Keratinocyte (primary cell): Measurements from ENCODE around the gene SKP1. TPM values are rescaled to one million over a fixed set of nuclear protein-coding genes. Genes with fewer than 3 reads are reported as not detected.
"Not testable (repeated sequence)": the region's sequence is repeated elsewhere in the genome, so short reads cannot be mapped to it uniquely, and the experiment has no call there.

Experiments used
- DNase-seq: peaks from one replicate; pipeline ENCODE4 v3.0.0-alpha.2; 2011; ENCODE audit warnings: low read depth, missing footprints, low spot score
- FAIRE-seq: peaks from 2 replicates; lab custom pipeline; 2011; peaks lifted over from hg19 to GRCh38; lab: Jason Lieb, UNC
- H2AFZ ChIP-seq: 2 replicates; pipeline ENCODE4 v1.6.0; 2012; ENCODE audit warnings: low read length, control low read depth, inconsistent platforms; ENCODE audit not compliant: control insufficient read depth
- H3K27ac ChIP-seq: 2 replicates; pipeline ENCODE4 v1.5.1; 2011; ENCODE audit warnings: low read length; ENCODE audit not compliant: control insufficient read depth, insufficient read depth
- H3K27me3 ChIP-seq: 3 replicates; pipeline ENCODE4 v1.6.0; 2011; ENCODE audit warnings: low read length; ENCODE audit not compliant: control insufficient read depth, insufficient read depth; ENCODE audit errors: extremely low read depth
- H3K36me3 ChIP-seq, 2 experiments: 2 replicates in 1 of 2; 3 replicates in 1 of 2; pipeline ENCODE4 v1.5.1; 2011; ENCODE audit warnings: low read length in 2 of 2, mild to moderate bottlenecking in 1 of 2; ENCODE audit not compliant: control insufficient read depth in 2 of 2, insufficient read depth in 2 of 2; ENCODE audit errors: extremely low read depth in 1 of 2
- H3K4me1 ChIP-seq: 3 replicates; pipeline ENCODE4 v1.5.1; 2011; ENCODE audit warnings: low read length; ENCODE audit not compliant: control insufficient read depth, insufficient read depth; ENCODE audit errors: extremely low read depth
- H3K4me2 ChIP-seq: 3 replicates; pipeline ENCODE4 v1.6.0; 2011; ENCODE audit warnings: low read depth, low read length; ENCODE audit not compliant: control insufficient read depth, insufficient read depth; ENCODE audit errors: extremely low read depth
- H3K4me3 ChIP-seq, 3 experiments: fragments of 200-600 bp in 1 of 3; sonication (generic) in 1 of 3; 2 replicates in 2 of 3; 3 replicates in 1 of 3; pipeline ENCODE4 v1.5.1; 2011 to 2016; ENCODE audit warnings: low read length in 3 of 3, mild to moderate bottlenecking in 3 of 3, control low read depth in 2 of 3, inconsistent platforms in 1 of 3, low read depth in 1 of 3, mixed read lengths in 1 of 3, mixed run types in 1 of 3, moderate library complexity in 1 of 3; ENCODE audit not compliant: control insufficient read depth in 2 of 3, insufficient read depth in 2 of 3; ENCODE audit errors: extremely low read depth in 1 of 3
- H3K79me2 ChIP-seq: 2 replicates; pipeline ENCODE4 v1.6.0; 2012; ENCODE audit warnings: low read length; ENCODE audit not compliant: control insufficient read depth, insufficient read depth
- H3K9ac ChIP-seq: 3 replicates; pipeline ENCODE4 v1.6.0; 2011; ENCODE audit warnings: low read length; ENCODE audit not compliant: control insufficient read depth, insufficient read depth; ENCODE audit errors: extremely low read depth
- H3K9me1 ChIP-seq: 3 replicates; pipeline ENCODE4 v1.6.0; 2011; ENCODE audit warnings: low read length; ENCODE audit not compliant: control insufficient read depth, insufficient read depth; ENCODE audit errors: extremely low read depth
- H3K9me3 ChIP-seq: 2 replicates; pipeline ENCODE4 v1.5.1; 2012; ENCODE audit warnings: low read depth, low read length; ENCODE audit not compliant: control insufficient read depth
- H4K20me1 ChIP-seq: 3 replicates; pipeline ENCODE4 v1.6.0; 2011; ENCODE audit warnings: low read length; ENCODE audit not compliant: control insufficient read depth, insufficient read depth; ENCODE audit errors: extremely low read depth
- EZH2 ChIP-seq: IDR thresholded peaks from one replicate; pipeline ENCODE4 v1.6.1; 2012; ENCODE audit warnings: inconsistent platforms, mild to moderate bottlenecking, low read length, moderate library complexity
- dilution Hi-C: fragments of 300-500 bp; cut with MboI; formaldehyde crosslinking; loops from one replicate; pipeline ENCODE4 v1.7.0; 2020; ENCODE audit warnings: low sequenced_read_pairs; ENCODE audit not compliant: extremely low pct_ligation_motif_present
- polyA plus RNA-seq, 5 experiments: library from polyadenylated mRNA; depleted of rRNA in 3 of 5; stranded (reverse) in 3 of 5; stranded (forward) in 1 of 5; unstranded in 1 of 5; fragments of >200 nt; gene quantifications; 1 replicate in 1 of 5; 2 replicates in 3 of 5; 3 replicates in 1 of 5; pipeline versions ENCODE4 v1.2.1 to v1.2.3, GENCODE V29; 2011 to 2012; ENCODE audit warnings: missing spikeins in 2 of 5, low read depth in 1 of 5, low replicate concordance in 1 of 5
- TF ChIP-seq, protein P1 (sequence below), 3 experiments: IDR thresholded peaks in 1 of 3; conservative IDR thresholded peaks in 1 of 3; optimal IDR thresholded peaks in 1 of 3; 2 replicates in 2 of 3; 3 replicates in 1 of 3; pipeline versions ENCODE3 to v1.5.1; 2011; ENCODE audit warnings: low read length in 3 of 3, mild to moderate bottlenecking in 3 of 3, moderate library complexity in 2 of 3, control low read depth in 1 of 3, inconsistent platforms in 1 of 3; ENCODE audit not compliant: insufficient read depth in 2 of 3; ENCODE audit errors: extremely low read depth in 1 of 3

Gene SKP1
- polyA plus RNA-seq, 1 donor (not counting 4 experiments of a cell fraction or from before 2014, with no cell fraction given): 444 TPM

GRCh38 chr5:134153657-134154056 is 23.1 kb downstream of the SKP1 start:
- Histone ChIP-seq H3K9me1 (no peaks in the 10 kb centered on the region), H3K9ac (no peak overlapping the region), H2AFZ (no peak overlapping the region), H3K27me3 (no peaks in the 10 kb centered on the region), H3K4me1 (no peaks in the 10 kb centered on the region), H3K4me2 (no peak overlapping the region), H3K9me3 (no peaks in the 10 kb centered on the region), H3K4me3 (no peak overlapping the region), H3K27ac (no peak overlapping the region), H3K36me3 (peaks cover 23 to 30% of the 10 kb centered on the region in 2 experiments), H3K79me2 (peaks cover 7% of the 10 kb centered on the region), H4K20me1 (no peaks in the 10 kb centered on the region)
- dilution Hi-C loops: no loop called here
- FAIRE-seq: no peak
- DNase-seq: no peak
- TF ChIP-seq, protein P1, sequence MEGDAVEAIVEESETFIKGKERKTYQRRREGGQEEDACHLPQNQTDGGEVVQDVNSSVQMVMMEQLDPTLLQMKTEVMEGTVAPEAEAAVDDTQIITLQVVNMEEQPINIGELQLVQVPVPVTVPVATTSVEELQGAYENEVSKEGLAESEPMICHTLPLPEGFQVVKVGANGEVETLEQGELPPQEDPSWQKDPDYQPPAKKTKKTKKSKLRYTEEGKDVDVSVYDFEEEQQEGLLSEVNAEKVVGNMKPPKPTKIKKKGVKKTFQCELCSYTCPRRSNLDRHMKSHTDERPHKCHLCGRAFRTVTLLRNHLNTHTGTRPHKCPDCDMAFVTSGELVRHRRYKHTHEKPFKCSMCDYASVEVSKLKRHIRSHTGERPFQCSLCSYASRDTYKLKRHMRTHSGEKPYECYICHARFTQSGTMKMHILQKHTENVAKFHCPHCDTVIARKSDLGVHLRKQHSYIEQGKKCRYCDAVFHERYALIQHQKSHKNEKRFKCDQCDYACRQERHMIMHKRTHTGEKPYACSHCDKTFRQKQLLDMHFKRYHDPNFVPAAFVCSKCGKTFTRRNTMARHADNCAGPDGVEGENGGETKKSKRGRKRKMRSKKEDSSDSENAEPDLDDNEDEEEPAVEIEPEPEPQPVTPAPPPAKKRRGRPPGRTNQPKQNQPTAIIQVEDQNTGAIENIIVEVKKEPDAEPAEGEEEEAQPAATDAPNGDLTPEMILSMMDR (optimal IDR thresholded peaks at IDR 0.05 in 1 of 3, IDR thresholded peaks at IDR 0.05 in 1 of 3, conservative IDR thresholded peaks at IDR 0.05 in 1 of 3; ENCODE audit: extremely low read depth in 1 of 3, insufficient read depth in 2 of 3, low read length in 3 of 3): no peak
- no peak for TF ChIP-seq EZH2

GRCh38 chr5:134153241-134153640 is 23.5 kb downstream of the SKP1 start:
- dilution Hi-C loops: no loop called here
- no peak for TF ChIP-seq EZH2
- TF ChIP-seq, protein P1 (optimal IDR thresholded peaks at IDR 0.05 in 1 of 3, IDR thresholded peaks at IDR 0.05 in 1 of 3, conservative IDR thresholded peaks at IDR 0.05 in 1 of 3; ENCODE audit: extremely low read depth in 1 of 3, insufficient read depth in 2 of 3, low read length in 3 of 3): no peak
- Histone ChIP-seq H3K36me3 (peaks cover 25 to 32% of the 10 kb centered on the region in 2 experiments), H3K4me1 (no peaks in the 10 kb centered on the region), H3K4me2 (no peak overlapping the region), H3K27ac (no peak overlapping the region), H3K9me1 (no peaks in the 10 kb centered on the region), H3K79me2 (peaks cover 9% of the 10 kb centered on the region), H2AFZ (no peak overlapping the region), H3K27me3 (no peaks in the 10 kb centered on the region), H4K20me1 (no peaks in the 10 kb centered on the region), H3K9me3 (no peaks in the 10 kb centered on the region), H3K9ac (no peak overlapping the region), H3K4me3 (no peak overlapping the region)
- FAIRE-seq (no peak), DNase-seq (no peak)

DNA sequence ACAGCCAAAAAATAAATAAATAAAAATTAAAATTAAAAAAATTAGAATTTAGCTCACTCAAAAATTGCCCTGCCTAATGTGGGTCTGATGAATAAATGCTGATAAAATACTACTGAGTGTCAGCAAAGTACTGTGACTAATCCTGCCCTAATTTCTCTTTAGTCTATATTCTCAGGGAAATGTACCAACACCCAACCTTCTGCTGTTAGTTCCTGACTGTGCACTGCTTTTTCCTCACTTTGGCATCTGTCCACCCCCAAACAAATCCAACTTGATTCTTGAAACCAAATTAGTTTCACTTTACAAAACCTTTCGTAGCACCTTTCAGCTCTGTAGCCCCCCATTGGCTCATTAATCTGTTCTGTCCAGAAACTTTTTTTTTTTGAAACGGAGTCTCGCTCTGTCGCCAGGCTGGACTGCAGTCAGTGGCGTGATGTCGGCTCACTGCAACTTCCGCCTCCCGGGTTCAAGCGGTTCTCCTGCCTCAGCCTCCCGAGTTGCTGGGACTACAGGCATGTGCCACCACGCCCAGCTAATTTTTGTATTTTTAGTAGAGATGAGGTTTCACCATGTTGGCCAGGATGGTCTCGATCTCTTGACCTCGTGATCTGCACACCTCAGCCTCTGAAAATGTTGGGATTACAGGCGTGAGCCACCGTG is 24.4 kb downstream of the SKP1 start:
- H3K27me3 ChIP-seq, H3K4me3 ChIP-seq, H3K4me2 ChIP-seq, FAIRE-seq, H3K4me1 ChIP-seq, H3K9me3 ChIP-seq, H4K20me1 ChIP-seq, H3K9ac ChIP-seq, dilution Hi-C loops, DNase-seq, H3K9me1 ChIP-seq, H3K27ac ChIP-seq, H2AFZ ChIP-seq: not testable (repeated sequence)
- peaks cover 21 to 31% of the 10 kb centered on the region in 2 experiments for H3K36me3 ChIP-seq
- peaks cover 10% of the 10 kb centered on the region for H3K79me2 ChIP-seq
